ENCODE measurements around the gene ZC3H15.

Gene ZC3H15

DNA sequence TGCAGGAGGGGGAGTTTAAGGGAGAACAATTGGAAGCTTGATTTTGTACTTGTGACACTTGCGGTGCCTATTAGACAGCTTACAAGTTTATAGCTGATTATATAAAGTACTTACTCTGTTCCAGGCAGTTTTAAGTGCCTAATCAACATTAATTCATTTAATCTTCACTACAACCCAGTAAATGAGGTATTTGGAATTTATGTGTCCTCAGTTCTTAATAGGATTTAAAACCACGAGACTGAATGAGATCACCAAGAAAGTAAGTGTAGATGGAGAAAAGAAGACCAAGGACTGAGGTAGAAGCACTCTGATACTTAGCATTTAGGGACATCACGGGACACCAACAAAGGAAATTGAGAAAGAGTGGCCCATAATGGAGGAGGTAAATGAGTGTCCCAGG is 49.8 kb downstream of the ZC3H15 start:
- Histone ChIP-seq H3K27ac (ENCODE audit: low read depth, low read length) (no peak overlapping the region), H3K4me3 (ENCODE audit: low read length) (no peak overlapping the region)

DNA sequence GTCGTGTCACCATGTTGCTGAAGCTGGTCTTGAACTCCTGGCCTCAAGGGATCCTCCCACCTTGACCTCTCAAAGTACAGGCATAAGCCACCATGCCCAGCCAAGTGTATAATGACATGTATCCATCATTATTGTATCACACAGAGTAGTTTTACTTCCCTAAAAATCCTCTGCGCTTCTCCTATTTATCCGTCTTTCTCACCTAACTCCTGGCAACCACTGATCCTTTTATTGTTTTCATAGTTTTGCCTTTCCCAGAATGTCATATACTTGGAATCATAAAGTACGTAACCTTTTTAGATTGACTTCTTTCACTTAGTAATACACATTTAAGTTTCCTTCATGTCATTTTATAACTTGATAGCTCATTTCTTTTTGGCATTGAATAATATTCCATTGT is 51.0 kb downstream of the ZC3H15 start:
- Histone ChIP-seq H3K9me2 (replicated peaks; ENCODE audit: control insufficient read depth, low read length) (no peaks in the 10 kb centered on the region), H3K4me3 (ENCODE audit: low read length) (no peak overlapping the region), H3K79me2 (ENCODE audit: control insufficient read depth, low read length) (no peaks in the 10 kb centered on the region), H3K27me3 (ENCODE audit: control insufficient read depth, low read length) (no peaks in the 10 kb centered on the region; the same call in 1 of the 2 replicates), H3K4me1 (ENCODE audit: control insufficient read depth, low read length) (no peaks in the 10 kb centered on the region), H3K9me3 (ENCODE audit: control insufficient read depth, insufficient read depth, low read length) (no peaks in the 10 kb centered on the region), H3K36me3 (ENCODE audit: control insufficient read depth, low read length) (no peaks in the 10 kb centered on the region), H4K20me1 (ENCODE audit: control insufficient read depth, insufficient read depth, low read depth, low read length) (no peaks in the 10 kb centered on the region), H3K4me2 (ENCODE audit: low read length) (no peak overlapping the region), H3K27ac (ENCODE audit: low read depth, low read length) (no peak overlapping the region), H3F3A (ENCODE audit: control insufficient read depth, insufficient read depth) (no peaks in the 10 kb centered on the region)
- TF ChIP-seq EZH2phosphoT487 (IDR thresholded peaks at IDR 0.05; ENCODE audit: borderline replicate concordance, low read length), result no peak
- TF ChIP-seq, protein P1, sequence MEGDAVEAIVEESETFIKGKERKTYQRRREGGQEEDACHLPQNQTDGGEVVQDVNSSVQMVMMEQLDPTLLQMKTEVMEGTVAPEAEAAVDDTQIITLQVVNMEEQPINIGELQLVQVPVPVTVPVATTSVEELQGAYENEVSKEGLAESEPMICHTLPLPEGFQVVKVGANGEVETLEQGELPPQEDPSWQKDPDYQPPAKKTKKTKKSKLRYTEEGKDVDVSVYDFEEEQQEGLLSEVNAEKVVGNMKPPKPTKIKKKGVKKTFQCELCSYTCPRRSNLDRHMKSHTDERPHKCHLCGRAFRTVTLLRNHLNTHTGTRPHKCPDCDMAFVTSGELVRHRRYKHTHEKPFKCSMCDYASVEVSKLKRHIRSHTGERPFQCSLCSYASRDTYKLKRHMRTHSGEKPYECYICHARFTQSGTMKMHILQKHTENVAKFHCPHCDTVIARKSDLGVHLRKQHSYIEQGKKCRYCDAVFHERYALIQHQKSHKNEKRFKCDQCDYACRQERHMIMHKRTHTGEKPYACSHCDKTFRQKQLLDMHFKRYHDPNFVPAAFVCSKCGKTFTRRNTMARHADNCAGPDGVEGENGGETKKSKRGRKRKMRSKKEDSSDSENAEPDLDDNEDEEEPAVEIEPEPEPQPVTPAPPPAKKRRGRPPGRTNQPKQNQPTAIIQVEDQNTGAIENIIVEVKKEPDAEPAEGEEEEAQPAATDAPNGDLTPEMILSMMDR (IDR thresholded peaks at IDR 0.05; ENCODE audit: low read depth, low read length, poor library complexity, severe bottlenecking), result no peak

More for the DNA sequence above, 49.8 kb downstream of the ZC3H15 start:
- H3K9me3 ChIP-seq (ENCODE audit: control insufficient read depth, insufficient read depth, low read length), result no peaks in the 10 kb centered on the region
- no peaks in the 10 kb centered on the region for H3K4me1 ChIP-seq (ENCODE audit: control insufficient read depth, low read length)
- H3K79me2 ChIP-seq (ENCODE audit: control insufficient read depth, low read length), result no peaks in the 10 kb centered on the region
- H3K9me2 ChIP-seq (replicated peaks; ENCODE audit: control insufficient read depth, low read length), result no peaks in the 10 kb centered on the region
- H3K4me2 ChIP-seq (ENCODE audit: low read length), result no peak overlapping the region
- TF ChIP-seq EZH2phosphoT487 (IDR thresholded peaks at IDR 0.05; ENCODE audit: borderline replicate concordance, low read length), result no peak
- TF ChIP-seq, protein P1 (IDR thresholded peaks at IDR 0.05; ENCODE audit: low read depth, low read length, poor library complexity, severe bottlenecking), result no peak
- H3K27me3 ChIP-seq (ENCODE audit: control insufficient read depth, low read length), result no peaks in the 10 kb centered on the region; the same call in 1 of the 2 replicates
- no peaks in the 10 kb centered on the region for H3K36me3 ChIP-seq (ENCODE audit: control insufficient read depth, low read length)
- no peaks in the 10 kb centered on the region for H4K20me1 ChIP-seq (ENCODE audit: control insufficient read depth, insufficient read depth, low read depth, low read length)
- H3F3A ChIP-seq (ENCODE audit: control insufficient read depth, insufficient read depth), result no peaks in the 10 kb centered on the region

DNA sequence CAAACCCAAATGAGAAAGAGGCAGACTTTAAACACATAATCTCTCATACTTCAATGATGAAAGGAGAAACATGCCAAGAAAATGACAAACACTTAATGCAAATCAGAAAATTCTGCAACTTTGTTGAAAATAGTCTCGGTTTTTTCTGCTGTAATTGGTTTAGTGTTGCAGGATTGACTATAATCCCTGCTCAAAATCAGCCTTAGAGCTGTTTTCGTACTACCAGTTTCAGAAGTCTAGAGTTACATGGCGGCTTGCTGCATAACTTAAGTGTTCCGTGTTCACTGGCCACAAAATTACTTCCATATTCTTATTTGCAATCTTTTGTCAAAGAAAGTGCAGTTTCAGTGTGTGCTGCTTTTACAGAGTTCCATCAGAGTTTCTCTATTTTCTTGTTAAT is 54.9 kb downstream of the ZC3H15 start:
- Histone ChIP-seq H3K79me2 (ENCODE audit: control insufficient read depth, low read length) (no peaks in the 10 kb centered on the region), H3K9me3 (ENCODE audit: control insufficient read depth, insufficient read depth, low read length) (no peaks in the 10 kb centered on the region), H4K20me1 (ENCODE audit: control insufficient read depth, insufficient read depth, low read depth, low read length) (no peaks in the 10 kb centered on the region), H3F3A (ENCODE audit: control insufficient read depth, insufficient read depth) (no peaks in the 10 kb centered on the region), H3K36me3 (ENCODE audit: control insufficient read depth, low read length) (no peaks in the 10 kb centered on the region), H3K9me2 (replicated peaks; ENCODE audit: control insufficient read depth, low read length) (no peaks in the 10 kb centered on the region), H3K27me3 (ENCODE audit: control insufficient read depth, low read length) (no peaks in the 10 kb centered on the region; the same call in 1 of the 2 replicates), H3K4me3 (ENCODE audit: low read length) (no peak overlapping the region), H3K4me2 (ENCODE audit: low read length) (no peak overlapping the region), H3K4me1 (ENCODE audit: control insufficient read depth, low read length) (no peaks in the 10 kb centered on the region), H3K27ac (ENCODE audit: low read depth, low read length) (no peak overlapping the region)
- no peak for TF ChIP-seq EZH2phosphoT487 (IDR thresholded peaks at IDR 0.05; ENCODE audit: borderline replicate concordance, low read length)
- TF ChIP-seq, protein P1 (IDR thresholded peaks at IDR 0.05; ENCODE audit: low read depth, low read length, poor library complexity, severe bottlenecking), result no peak
